Stimulated activated CD4-positive, alpha-beta T cell treated with anti-CD3 and anti-CD28 coated beads, TNF-alpha, amount 100 ng/mL, for 1 hour (primary cell): Measurements from ENCODE around the gene WWOX.
"Not testable (repeated sequence)": the region's sequence is repeated elsewhere in the genome, so short reads cannot be mapped to it uniquely, and the experiment has no call there.

ENCODE experiments used
- DNase-seq, 3 donors: peaks; one replicate each; pipeline ENCODE4 v3.0.0-alpha.2; 2020; ENCODE audit warnings: low read depth in 3 of 3, low spot score in 1 of 3

The WWOX gene

DNA sequence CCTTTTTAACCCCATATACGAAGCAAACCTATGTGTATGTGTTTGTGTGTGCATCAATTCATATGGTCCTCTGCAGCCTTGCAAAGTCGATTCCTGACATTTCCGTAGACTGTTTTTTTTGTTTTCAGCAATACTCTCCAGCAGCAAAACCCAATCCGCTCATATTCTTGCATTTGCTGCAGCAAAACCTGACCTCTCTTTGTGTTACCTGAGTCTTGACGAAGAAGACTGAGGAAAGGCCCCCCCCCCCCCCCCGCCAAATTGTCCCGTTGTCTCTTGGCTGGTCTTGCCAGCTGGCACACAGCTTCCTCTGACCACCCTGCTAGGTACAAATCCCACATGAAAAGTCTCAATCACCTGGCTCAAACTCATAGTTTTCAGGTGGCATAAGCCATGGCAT is 494.7 kb downstream of the WWOX start:
- no peak for DNase-seq

DNA sequence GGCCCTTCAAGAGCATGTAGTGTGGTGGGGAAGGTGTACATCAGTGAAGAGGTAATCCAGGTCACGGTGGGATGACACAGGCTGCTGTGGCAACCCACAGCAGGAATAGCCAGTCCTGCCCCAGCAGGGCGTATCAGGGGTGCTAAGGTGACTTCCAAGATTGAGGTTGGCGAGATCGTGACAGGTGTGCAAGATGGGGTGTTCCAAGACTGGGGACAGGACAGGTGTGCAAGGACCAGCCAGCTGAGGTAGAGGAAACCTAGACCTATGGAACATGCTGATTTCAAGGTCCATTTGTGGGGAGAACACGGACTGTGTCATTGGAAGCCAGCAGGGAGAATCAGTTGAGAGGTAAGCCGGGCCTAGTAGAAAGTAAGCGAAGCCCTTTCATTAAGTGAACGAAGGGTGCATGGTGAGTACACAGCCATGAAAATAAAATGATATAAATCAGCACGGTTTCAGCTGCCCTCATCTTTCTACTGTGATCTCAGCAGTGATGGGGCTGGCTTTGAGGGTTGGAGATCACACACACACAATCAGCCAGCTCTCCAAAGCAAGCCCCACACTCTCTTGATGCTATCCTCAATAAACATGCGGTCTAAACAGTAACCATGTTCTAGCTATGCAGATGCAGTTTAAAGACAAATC is 497.0 kb downstream of the WWOX start:
- no peak for DNase-seq

GRCh38 chr16:78596996-78597422 is 497.6 kb downstream of the WWOX start:
- no peak for DNase-seq

- no peak for DNase-seq
These were observed 498.5 kb downstream of the WWOX start for GRCh38 chr16:78597809-78598570.

GRCh38 chr16:78599271-78599670 is 499.8 kb downstream of the WWOX start:
- no peak for DNase-seq

GRCh38 chr16:78604423-78605062 is 505.1 kb downstream of the WWOX start:
- not testable (repeated sequence) for DNase-seq

GRCh38 chr16:78605548-78606101 is 506.2 kb downstream of the WWOX start:
- DNase-seq = no peak

DNA sequence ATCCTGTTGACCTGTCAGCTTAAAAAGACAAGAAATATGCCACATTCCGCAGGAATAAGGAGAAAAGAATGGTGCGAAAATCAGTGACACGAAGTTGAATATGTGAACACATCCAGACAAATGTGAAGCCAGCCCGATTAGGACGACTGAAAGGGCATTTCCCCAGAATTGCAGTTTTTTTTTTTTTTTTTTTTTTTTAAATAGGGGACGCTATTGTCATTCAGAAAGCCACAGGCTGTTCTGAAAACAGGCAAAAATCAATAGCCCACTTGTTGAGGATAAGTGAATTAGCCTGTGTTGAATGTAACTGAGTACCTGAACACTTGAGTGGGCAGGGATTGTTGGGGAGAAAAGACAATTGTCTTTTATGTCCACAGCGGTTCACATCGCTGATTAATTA is 507.1 kb downstream of the WWOX start:
- no peak for DNase-seq

DNA sequence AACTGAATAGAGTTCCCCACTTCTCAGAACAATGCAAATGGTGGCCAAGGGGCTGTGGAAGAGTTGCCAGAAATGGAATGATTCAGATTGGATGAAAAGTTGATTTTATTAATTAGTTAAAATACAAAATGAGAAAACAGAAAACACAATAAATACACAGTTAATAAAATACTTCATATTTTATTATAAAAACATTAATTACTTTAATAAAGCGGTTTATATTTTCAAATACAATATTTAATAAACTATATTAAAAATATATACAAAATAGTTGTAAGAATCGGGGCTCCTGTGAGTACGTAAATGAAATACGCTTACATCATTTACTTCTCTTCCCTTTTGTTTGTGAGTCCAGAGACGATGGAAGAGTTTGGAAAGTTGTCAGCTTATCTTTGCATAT is 507.6 kb downstream of the WWOX start:
- DNase-seq = no peak

DNA sequence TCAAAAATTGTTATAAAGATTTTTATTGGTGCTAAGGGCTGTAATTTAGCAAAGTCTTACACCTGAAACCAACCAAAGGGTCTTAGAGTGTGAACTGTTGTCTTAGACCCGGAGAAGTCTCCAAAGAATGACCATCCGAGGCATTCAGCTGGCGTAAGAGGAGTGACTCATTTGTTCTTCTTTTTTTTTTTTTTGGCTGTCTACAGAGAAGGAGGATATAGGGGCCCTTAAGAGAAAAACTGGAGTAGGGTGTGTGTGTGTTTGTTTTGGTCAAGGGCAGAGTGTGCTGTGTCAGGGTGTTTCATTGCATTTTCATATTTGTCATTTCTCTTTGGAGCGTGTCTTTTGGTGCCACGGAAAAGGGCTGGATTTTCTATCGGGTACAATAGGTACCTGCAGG is 508.0 kb downstream of the WWOX start:
- no peak for DNase-seq

GRCh38 chr16:78608305-78608776 is 508.9 kb downstream of the WWOX start:
- DNase-seq = no peak

- no peak for DNase-seq
These were observed 510.2 kb downstream of the WWOX start for GRCh38 chr16:78609402-78610274.

DNA sequence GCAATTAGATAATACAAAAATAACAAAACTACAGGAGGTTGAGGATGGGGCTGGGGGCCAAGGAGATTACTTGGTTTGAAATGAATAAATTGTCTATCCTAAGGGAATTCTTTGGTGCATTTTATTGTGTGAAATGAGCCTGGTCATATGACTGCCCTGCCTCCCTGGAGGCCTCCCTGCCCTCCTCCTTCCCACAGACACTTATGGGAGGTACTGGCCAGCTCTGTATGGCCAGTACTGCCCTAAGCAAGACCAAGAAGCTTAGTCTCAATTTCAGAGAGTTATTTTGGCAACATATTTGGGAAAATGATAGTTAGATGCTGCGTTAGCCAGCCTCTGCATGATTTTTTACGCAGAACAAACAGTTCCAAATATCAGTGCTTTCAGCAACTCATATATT is 511.9 kb downstream of the WWOX start:
- DNase-seq = no peak

DNA sequence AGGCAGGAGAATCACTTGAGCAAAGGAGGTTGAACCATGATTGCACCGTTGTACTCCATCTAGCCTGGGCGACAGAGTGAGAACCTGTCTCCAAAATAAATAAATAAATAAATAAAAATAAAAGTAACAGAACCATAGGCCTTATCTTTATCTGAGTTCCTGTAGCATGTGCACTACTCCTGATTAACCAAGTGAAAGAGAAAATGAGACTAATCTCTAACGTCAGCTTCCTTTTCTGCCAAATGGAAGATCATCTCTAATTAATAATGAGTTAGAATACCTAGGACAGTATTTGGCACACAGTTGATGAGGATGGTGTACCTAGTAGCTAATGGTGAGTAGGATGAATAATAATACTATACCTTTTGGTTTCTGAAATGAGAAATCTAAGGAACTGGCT is 520.4 kb downstream of the WWOX start:
- no peak for DNase-seq

- DNase-seq = no peak
These were observed 520.8 kb downstream of the WWOX start for GRCh38 chr16:78620291-78620690.

- DNase-seq = no peak
These were observed 524.3 kb downstream of the WWOX start for GRCh38 chr16:78623796-78624195.

DNA sequence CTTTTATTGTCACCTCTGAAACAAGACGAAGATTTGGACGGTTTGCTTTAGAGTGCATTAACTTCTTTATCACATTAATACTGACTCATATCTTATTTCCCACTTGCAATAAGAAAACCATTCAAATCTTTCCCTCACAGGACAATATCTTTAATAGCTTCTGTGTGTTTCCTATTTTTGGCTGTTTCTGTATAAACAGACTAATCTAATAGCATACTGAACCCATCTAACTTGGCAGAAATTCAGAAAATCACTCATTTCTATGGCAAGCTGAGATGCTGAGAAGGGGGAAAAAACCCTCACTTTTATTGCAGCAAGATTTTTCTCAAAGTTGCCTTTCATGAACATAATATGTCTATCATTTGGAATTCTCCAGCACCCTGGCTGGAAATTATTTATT is 524.9 kb downstream of the WWOX start:
- DNase-seq = no peak

DNA sequence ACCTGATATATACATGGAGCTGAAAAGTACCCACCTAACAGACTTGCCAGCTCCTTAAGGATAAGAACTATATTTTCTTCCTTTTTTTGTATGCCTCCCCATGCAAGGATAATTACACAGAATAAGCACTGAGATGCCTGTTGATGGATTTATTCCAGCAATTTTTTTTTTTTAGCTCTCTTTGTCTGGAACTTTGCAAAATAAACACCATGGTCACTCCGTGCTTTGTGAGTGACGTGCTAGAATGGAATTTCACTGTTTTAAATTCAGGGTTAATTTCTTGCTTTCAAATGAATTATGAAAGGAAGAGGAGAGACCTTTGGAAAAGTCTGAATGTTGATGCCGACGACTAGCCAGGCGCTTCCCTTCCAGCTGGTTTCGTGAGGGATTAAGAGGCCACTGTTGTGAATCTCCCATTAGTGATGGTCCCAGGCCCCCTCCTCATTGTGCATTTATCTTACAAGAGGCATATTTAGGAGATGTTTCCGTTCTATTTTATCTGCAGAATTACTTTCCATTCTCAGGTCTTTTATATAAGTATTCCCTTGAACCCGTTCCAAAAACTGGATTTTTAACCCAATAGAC is 529.1 kb downstream of the WWOX start:
- DNase-seq = no peak

GRCh38 chr16:78629173-78629572 is 529.7 kb downstream of the WWOX start:
- DNase-seq = no peak

DNA sequence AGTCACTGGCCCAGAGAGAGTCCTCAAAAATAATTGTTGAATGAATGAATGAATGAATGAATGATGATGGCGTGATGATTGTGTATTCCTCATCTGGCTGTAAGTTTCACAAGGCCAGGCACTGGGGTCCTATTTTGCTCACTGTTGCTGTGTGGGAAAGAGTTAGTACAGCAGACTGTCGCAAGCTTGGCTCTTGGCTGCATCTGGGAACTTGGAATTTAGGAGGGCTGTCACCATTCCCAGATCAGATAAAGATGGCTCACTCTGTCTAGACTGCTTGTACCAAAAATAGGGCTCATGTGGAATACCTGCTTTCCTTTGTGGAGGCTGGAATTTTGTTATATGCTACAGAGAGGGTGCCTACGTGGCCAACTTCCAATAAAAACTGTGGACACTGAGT is 530.6 kb downstream of the WWOX start:
- DNase-seq = no peak

DNA sequence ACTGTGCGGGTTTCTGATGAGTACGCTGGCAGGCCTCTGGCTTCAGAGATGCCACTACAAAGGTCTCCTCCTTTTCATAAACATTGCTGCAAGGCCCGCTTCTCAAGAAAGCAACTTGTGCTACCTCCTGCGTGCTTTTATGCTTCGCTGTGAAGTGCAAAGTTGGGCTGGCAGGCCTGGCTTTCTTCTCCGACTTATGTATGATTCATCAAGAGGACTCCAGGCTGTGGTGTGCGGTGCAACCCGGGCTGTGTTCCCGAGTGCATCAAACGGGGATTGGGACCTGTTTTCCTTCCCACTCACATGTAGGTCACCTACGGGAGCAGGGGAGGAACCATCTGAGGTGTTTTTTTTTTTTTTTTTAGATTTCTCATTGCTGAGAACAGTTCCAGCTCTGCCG is 534.1 kb downstream of the WWOX start:
- no peak for DNase-seq
